ENCODE measurements around the gene SLC6A13. TPM values are rescaled to one million over a fixed set of nuclear protein-coding genes. Genes with fewer than 3 reads are reported as not detected.

Gene SLC6A13
- total RNA-seq, 1 experiment from 2014 or later: not detected

- no peak for DNase-seq (ENCODE audit: low read depth)
- in situ Hi-C loops (cut with HindIII; ENCODE audit: low pct_unique_long_range_greater_than_20kb, low sequenced_read_pairs): no loop called here
Measured at GRCh38 chr12:209851-210250, 52.8 kb downstream of the SLC6A13 start.

DNA sequence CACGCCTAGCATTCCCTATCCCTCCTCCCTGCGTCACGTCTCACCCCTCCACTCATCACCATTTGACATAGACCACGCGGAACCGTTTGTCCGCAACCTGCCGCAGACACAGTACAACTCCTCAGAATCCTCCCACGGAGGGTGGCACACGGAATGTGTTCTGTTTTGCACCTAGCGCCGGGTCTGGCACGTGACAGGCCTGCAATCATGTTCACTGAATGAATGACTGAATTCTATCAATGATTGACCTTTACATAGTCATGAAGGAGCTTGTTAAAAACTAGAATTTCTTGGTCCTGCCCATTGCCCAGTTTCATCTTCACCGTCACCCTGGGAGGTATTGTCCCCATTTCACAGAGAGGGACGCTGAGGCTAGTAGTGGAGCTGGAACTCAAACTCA is 53.4 kb downstream of the SLC6A13 start:
- in situ Hi-C loops (cut with HindIII; ENCODE audit: low pct_unique_long_range_greater_than_20kb, low sequenced_read_pairs): no loop called here

DNA sequence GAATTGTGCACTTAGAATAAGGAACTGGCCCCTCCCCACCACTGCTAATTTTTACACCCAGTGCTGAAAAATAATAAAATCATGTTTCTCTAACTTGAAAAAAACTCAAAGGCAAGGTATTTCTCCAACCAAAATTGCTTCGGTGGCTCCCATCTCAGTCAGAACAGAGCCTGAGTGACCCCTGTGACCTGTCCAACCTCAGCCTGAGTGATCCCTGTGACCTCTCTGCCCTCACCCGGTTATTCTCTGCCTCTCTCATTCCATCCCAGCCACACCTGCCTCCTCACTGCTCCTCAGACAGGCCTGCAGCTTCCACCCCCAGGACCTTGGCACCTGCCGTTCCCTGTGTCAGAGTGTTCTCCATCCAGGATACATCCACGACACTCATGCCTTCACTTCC is 53.8 kb downstream of the SLC6A13 start:
- in situ Hi-C loops (cut with HindIII; ENCODE audit: low pct_unique_long_range_greater_than_20kb, low sequenced_read_pairs): no loop called here
- no peak for DNase-seq (ENCODE audit: low read depth)

More for the DNA sequence above, 53.4 kb downstream of the SLC6A13 start:
- no peak for DNase-seq (ENCODE audit: low read depth)

GRCh38 chr12:207804-208203 is 54.8 kb downstream of the SLC6A13 start:
- DNase-seq (ENCODE audit: low read depth): no peak
- in situ Hi-C loops (cut with HindIII; ENCODE audit: low pct_unique_long_range_greater_than_20kb, low sequenced_read_pairs): no loop called here

DNA sequence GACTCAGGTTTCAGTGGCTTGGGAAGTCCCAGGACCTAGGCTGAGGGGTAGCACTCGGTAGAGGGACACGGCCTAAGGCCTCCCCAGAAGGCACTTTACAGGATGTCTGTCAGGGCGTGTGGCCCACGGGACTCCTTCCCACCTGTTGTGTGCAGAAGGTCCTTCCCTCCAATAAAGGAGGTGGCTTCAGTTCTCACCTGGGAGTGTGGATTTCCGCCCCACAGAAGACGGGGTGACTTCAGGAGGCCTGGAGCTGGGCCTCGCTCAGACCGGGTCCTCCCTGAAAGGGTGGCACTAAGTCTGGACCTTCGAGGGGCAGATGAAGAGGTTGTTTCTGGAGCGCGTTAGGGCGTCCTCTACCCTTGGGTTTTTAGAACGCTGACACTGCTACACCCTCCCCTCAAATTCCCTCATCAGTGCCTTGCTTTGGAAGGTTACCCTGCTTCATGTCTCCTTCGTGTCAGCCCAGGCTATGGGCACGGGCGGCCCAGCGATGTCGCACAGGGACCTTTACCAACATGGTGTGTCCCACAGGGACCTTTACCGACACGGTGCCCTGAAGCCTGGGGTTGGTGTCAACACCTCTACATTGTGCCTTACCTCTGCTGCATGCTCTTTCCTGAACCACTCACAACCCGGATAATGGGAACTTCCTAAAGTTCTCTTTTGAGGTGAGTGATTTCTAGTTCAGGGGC is 55.7 kb downstream of the SLC6A13 start:
- no peak for DNase-seq (ENCODE audit: low read depth)
- in situ Hi-C loops (cut with HindIII; ENCODE audit: low pct_unique_long_range_greater_than_20kb, low sequenced_read_pairs): no loop called here

DNA sequence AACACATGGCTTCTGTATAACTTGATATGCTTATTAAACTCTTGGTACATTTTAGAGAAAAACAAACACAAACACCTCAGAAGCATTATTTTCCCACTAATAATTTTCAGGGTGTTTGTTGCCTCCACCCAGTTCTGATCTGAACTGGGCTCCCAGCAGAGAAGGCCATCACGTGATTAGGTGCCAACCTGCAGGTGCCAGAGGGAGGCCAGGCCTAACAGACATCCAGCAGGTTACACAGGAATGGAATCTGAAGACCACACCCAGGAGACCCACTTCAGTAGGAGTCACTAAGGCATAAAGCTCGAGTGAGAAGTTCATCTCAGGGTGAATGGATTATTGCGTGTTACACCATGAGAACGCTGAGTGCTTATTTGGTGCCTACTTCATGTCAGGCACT is 57.6 kb downstream of the SLC6A13 start:
- in situ Hi-C loops (cut with HindIII; ENCODE audit: low pct_unique_long_range_greater_than_20kb, low sequenced_read_pairs): no loop called here

GRCh38 chr12:204261-204678 is 58.4 kb downstream of the SLC6A13 start:
- no peak for DNase-seq (ENCODE audit: low read depth)
- in situ Hi-C loops (cut with HindIII; ENCODE audit: low pct_unique_long_range_greater_than_20kb, low sequenced_read_pairs): no loop called here

More for the DNA sequence above, 57.6 kb downstream of the SLC6A13 start:
- no peak for DNase-seq (ENCODE audit: low read depth)

- DNase-seq (ENCODE audit: low read depth): no peak
Measured at GRCh38 chr12:203462-204260, 59.0 kb downstream of the SLC6A13 start.

DNA sequence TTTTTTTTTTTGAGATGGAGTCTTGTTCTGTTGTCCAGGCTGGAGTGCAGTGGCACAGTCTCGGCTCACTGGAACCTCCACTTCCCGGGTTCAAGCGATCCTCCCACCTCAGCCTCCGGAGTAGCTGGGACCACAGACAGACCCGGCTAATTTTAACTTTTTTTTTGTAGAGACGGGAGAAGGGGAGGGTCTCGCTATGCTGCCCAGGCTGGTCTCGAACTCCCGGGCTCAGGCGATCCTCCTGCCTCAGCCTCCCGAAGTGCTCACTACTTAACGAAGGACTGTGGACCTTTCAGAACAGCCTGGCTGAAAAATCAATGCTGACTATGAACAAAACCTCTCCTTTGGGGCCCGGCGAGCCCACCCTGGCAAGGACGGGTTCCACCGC is 59.6 kb downstream of the SLC6A13 start:
- DNase-seq (ENCODE audit: low read depth): no peak
- in situ Hi-C loops (cut with HindIII; ENCODE audit: low pct_unique_long_range_greater_than_20kb, low sequenced_read_pairs): no loop called here

More at GRCh38 chr12:203462-204260, 59.0 kb downstream of the SLC6A13 start:
- in situ Hi-C loops (cut with HindIII; ENCODE audit: low pct_unique_long_range_greater_than_20kb, low sequenced_read_pairs): no loop called here

- in situ Hi-C loops (cut with HindIII; ENCODE audit: low pct_unique_long_range_greater_than_20kb, low sequenced_read_pairs): no loop called here
- no peak for DNase-seq (ENCODE audit: low read depth)
Measured at GRCh38 chr12:202081-202731, 60.4 kb downstream of the SLC6A13 start.

- in situ Hi-C loops (cut with HindIII; ENCODE audit: low pct_unique_long_range_greater_than_20kb, low sequenced_read_pairs): no loop called here
- DNase-seq (ENCODE audit: low read depth): no peak
Measured at GRCh38 chr12:201361-201760, 61.3 kb downstream of the SLC6A13 start.

- in situ Hi-C loops (cut with HindIII; ENCODE audit: low pct_unique_long_range_greater_than_20kb, low sequenced_read_pairs): no loop called here
- DNase-seq (ENCODE audit: low read depth): no peak
Measured at GRCh38 chr12:198705-199104, 63.9 kb downstream of the SLC6A13 start.

DNA sequence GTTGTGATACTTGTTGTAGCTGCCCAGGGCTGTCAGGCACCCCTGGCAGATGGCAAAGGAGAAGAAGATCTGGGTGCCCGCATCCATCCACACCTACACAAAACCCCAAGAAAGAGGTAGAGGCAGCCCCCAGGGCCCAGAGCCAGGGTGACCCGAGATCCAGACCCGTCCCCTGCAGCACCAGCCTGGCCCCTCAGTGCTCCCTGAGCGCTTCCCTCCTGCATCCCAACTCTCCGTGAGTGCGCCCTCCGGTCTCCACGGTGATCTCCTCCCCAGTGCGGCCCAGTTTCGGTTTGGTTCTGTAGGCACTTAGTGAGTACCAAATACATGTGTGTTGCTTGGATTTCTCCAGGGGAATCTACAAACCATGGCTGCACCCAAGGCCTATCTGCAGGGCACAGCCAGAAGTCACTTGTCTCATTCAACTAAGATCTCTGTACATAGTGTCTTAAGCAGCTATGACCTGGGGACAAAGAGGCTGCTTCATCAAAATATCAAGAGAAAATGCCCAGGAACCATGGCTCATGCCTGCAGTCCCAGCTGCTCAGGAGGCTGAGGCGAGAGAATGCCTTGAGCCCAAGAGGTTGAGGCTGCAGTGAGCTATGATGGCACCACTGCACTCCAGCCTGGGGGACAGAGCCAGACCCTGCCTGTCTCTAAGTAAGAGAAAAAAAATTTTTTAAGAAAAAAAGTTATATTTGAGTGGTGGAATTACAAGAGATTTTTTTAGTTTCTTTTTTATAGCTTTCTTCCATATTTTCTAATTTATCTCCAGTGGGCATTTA is 64.5 kb downstream of the SLC6A13 start:
- DNase-seq (ENCODE audit: low read depth): no peak
- in situ Hi-C loops (cut with HindIII; ENCODE audit: low pct_unique_long_range_greater_than_20kb, low sequenced_read_pairs): no loop called here

DNA sequence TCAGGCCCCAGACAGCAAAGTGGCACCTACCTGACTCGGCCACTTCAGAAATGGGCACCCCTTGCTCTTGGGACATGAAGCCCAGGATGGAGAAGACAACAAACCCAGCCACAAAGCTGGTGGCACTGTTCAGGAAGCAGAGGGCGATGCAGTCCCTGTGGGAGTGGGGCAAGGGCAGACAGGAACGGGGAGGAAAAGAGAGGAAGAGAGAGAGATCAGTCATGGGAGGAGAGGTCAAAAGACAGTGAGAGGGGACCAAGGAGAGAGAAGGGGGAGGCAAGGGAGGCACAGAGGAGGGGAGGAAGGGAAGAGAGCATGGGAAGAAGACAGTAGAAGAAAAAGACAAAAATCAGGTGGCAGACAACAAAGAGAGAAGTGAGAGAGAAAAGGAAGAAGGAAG is 65.3 kb downstream of the SLC6A13 start:
- DNase-seq (ENCODE audit: low read depth): no peak
- in situ Hi-C loops (cut with HindIII; ENCODE audit: low pct_unique_long_range_greater_than_20kb, low sequenced_read_pairs): no loop called here

- in situ Hi-C loops (cut with HindIII; ENCODE audit: low pct_unique_long_range_greater_than_20kb, low sequenced_read_pairs): no loop called here
- DNase-seq (ENCODE audit: low read depth): no peak
Measured at GRCh38 chr12:196436-196835, 66.2 kb downstream of the SLC6A13 start.

- in situ Hi-C loops (cut with HindIII; ENCODE audit: low pct_unique_long_range_greater_than_20kb, low sequenced_read_pairs): no loop called here
Measured at GRCh38 chr12:195951-196350, 66.7 kb downstream of the SLC6A13 start.

DNA sequence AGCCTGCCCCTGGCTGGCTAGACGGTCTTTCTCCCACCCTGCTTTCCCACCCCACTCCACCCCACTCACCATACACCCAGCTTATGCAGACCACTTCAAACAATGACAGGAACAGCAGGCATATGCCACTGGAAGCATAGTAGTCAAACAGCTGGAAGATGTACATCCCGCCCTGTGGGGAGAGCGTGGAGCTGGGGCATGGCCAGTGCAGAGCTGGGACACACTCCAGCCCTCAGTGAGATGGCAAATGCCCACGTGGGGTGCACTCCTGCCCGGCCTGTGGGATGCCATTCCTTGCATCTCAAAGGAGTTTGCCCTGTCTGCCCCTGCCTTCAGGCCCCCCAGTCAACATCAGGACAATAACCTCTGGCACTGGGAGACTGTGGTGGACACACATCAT is 67.5 kb downstream of the SLC6A13 start:
- DNase-seq (ENCODE audit: low read depth): no peak
- in situ Hi-C loops (cut with HindIII; ENCODE audit: low pct_unique_long_range_greater_than_20kb, low sequenced_read_pairs): no loop called here

More at GRCh38 chr12:195951-196350, 66.7 kb downstream of the SLC6A13 start:
- DNase-seq (ENCODE audit: low read depth): no peak

GRCh38 chr12:194276-194675 is 68.4 kb downstream of the SLC6A13 start:
- in situ Hi-C loops (cut with HindIII; ENCODE audit: low pct_unique_long_range_greater_than_20kb, low sequenced_read_pairs): no loop called here

More at GRCh38 chr12:194276-194675, 68.4 kb downstream of the SLC6A13 start:
- DNase-seq (ENCODE audit: low read depth): no peak

Data from Caki2 (cell line).